GM21515 (cell line): ENCODE data around the gene OSBPL10.
"Not testable (repeated sequence)": the region's sequence is repeated elsewhere in the genome, so short reads cannot be mapped to it uniquely, and the experiment has no call there.

Experiments used
- ATAC-seq: cut with Tn5 transposase; IDR thresholded peaks from one replicate; pipeline ENCODE4 v1.9.1; 2021; ENCODE audit not compliant: unreplicated experiment

Gene OSBPL10

GRCh38 chr3:31995026-31995425, 14.0 kb upstream of the OSBPL10 start:
- not testable (repeated sequence) for ATAC-seq

GRCh38 chr3:31993843-31994242, 12.8 kb upstream of the OSBPL10 start:
- ATAC-seq = no peak

- not testable (repeated sequence) for ATAC-seq
These were observed 11.9 kb upstream of the OSBPL10 start for GRCh38 chr3:31992995-31993394.

- no peak for ATAC-seq
These were observed 7.2 kb upstream of the OSBPL10 start for GRCh38 chr3:31988271-31988670.

DNA sequence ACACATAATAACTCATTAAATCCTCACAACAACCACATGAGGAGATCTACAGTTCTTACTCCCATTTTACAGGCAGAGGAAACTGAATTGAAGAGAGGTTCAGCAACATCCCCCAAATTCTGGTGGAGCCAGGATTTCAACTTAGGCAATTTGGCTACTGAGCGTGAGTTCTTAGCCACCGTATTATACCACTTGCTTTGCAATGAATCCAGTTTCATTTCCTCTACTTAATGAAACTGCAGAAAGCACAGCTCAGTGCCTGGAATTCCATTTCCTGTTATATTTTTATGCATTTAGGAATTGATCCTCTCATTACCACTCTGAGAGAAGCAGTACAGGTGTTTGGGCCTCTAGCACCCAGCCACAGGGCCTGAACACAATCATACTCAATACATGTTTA, 4.8 kb upstream of the OSBPL10 start:
- no peak for ATAC-seq

GRCh38 chr3:31984321-31984720, 3.3 kb upstream of the OSBPL10 start:
- no peak for ATAC-seq

DNA sequence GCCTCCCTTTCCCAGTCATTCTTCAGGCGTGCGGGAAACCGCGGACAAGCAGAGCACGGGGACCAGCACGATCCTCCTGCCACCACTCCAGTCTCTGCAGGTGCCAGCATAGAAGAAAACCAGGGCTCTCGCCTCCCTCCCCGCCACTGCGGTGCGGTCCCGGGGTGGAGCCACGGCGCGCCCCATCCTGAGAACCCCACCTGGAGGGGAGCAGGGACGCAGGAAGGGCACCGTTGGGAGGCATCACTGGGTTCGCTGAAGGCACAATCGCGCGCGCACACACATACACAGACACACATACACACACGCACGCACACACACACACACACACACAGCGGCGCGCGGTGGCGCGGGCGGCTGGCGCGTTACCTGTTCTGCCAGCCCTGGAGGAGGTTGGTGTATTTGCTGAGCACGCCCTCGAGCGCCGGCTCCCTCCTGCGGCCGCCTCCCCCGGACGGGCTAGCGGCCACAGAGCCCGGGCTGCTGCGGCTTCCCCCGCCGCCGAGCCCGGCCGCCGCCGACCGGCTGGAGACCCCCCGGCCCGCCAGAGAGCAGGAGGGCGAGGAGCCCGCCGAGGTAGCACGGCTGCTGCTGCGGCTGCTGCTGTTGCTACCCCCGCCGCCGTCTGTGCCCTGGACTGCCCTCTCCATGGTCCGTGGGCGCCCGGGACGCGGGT, 394 bp downstream of the OSBPL10 start:
- ATAC-seq = peak; percentile 56

DNA sequence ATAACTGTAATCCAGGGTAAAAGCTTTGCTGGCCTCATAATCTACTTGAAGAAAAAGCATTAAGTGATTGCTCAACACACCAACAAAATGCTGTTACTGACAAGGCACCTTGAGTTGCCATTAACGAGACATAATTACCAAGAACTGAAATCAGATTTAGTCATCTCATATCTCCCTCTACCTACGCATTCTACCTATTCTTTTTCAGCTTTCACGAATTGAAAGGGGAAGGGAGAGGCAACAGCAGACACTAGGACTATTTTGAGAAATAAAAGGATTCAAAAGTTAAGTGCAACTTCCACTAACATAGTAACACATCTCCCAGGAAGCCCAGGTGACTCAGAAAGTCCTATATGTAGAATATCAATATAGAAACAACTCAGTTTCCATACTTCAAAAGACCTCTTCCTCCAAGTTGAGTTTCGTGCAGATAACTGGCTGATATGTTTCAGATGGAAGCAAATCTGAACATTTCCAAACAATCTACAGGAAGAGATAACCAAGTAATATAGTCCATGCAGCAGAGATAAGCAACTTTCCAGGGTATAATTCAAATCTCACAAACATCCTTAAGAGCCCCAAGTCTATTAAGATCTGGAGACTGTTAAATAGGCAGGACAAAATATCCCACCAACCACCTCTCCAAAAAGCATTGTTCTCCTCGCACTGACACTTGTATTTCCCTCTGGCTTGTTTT, 1.9 kb downstream of the OSBPL10 start:
- no peak for ATAC-seq

DNA sequence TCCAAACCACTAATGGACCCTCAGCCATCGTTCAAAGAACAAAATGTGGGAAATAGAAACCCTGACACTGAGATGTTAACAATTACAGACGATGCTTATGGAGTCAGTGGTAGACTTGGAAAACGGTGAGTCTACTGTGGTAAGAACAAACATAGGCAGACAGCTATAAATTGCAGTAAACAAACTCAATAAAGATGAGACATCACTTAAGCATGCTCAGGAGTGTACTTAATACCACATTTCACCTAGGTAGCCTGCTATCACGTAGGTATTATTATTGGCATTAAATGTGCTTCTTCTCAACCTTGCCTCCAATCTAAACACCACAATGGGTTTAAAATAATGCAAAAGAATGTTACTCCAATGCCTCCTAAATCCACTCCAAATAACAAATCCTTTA, 2.5 kb downstream of the OSBPL10 start:
- ATAC-seq = no peak

DNA sequence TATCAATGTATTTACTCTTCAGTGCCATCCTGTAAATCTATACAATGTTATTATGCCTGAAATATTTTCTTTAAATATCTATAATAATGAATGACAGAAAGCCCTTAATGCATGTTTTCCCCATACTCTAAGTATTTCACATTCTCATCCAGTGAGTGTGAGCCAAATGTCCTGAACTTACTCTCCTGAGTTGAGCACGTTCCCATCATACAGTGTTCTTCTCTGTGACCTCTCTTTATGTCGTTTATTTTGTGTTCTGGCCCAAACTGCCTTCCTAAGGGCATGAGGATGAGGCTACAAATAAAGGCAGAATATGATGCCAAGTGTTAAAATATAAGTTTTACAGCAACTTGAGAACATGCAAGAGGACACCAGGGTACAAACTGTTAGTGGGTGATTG, 3.3 kb downstream of the OSBPL10 start:
- ATAC-seq = no peak

GRCh38 chr3:31976302-31976701, 4.8 kb downstream of the OSBPL10 start:
- no peak for ATAC-seq

DNA sequence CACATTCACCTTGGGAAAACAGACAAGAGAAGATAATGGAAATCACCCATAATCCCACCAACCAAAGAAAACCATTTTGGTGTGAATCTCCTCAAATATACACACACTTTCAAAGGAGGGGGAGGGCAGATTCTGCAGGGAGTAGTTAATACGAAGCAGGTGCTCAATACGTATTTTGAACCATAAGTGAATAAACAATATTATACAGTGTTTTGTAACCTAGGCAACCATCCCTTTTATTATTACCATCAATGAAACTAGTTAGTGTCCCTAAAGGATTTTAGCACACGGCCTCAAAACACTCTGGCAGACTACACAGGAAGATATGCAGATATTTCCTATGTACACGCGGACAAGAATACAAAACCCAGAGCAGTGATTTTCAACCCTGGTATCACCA, 6.1 kb downstream of the OSBPL10 start:
- ATAC-seq = no peak

- no peak for ATAC-seq
These were observed 6.6 kb downstream of the OSBPL10 start for GRCh38 chr3:31974471-31974870.

GRCh38 chr3:31973837-31974236, 7.2 kb downstream of the OSBPL10 start:
- ATAC-seq = no peak

- ATAC-seq = no peak
These were observed 8.0 kb downstream of the OSBPL10 start for GRCh38 chr3:31973081-31973480.

GRCh38 chr3:31971607-31972006, 9.5 kb downstream of the OSBPL10 start:
- no peak for ATAC-seq

- no peak for ATAC-seq
These were observed 12.1 kb downstream of the OSBPL10 start for GRCh38 chr3:31968927-31969418.

DNA sequence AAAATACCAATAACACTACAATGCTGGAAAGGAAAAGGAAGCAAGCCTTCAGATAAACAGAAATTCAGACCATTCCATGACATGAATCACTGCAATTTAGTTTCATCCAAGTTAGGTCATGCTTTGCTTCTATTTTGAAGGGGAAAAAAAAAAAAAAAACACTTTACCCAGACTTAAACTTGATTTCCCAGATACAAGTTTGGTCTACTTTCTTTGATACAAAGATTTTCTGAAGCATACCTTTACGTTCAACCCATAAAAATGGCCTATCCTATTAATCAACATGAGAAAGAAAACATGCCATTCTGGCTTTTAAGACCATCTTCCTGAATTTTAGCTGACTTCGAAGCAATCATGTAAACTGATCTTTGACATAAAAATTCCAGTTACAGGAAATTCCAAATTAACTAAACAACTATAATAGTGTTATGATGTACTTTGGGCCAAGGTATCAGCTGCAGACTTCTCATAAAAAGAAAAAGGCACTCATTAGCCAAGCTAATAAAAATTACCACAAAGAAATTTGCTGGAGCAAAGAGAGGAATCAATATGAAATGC, 12.6 kb downstream of the OSBPL10 start:
- no peak for ATAC-seq

- no peak for ATAC-seq
These were observed 13.5 kb downstream of the OSBPL10 start for GRCh38 chr3:31967592-31967991.

DNA sequence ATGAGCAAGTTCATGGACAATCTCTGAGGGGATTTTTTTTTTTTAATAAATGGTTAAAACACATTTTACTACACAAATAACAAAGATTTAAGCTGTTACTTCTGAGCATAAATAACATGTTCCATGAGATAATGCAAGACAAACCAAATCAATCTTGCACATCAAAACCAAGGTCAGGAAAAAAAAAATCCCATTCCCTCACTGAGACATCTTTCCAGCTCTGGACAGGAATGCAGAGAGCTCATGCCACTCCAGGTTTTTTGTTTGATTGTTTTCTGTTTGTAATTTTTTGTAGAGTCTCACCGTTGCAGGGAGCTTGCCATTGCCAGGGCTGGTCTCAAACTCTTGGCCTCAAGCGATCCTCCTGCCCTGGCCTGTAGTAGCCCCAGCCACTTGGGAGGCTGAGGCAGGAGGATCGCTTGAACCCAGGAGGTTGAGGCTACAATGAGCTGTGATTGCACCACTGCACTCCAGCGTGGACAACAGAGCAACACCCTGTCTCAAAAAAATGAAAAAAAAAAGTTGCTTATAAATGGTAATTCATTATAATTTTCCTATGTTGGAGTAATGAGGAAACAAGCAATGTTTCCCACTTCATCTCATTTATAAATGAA, 14.0 kb downstream of the OSBPL10 start:
- ATAC-seq = no peak

- ATAC-seq = no peak
These were observed 18.3 kb downstream of the OSBPL10 start for GRCh38 chr3:31962801-31963205.
